ENCODE data around the gene ATRNL1. TPM values are rescaled to one million over a fixed set of nuclear protein-coding genes. Genes with fewer than 3 reads are reported as not detected.

The ATRNL1 gene
- total and polyA plus RNA-seq, 4 donors, result 0.40 to 26.9 (median 5.3) TPM

GRCh38 chr10:115094416-115095140 is 1.4 kb downstream of the ATRNL1 start:
- H3K27me3 ChIP-seq (ENCODE audit: control insufficient read depth in 4 of 4, insufficient read depth in 4 of 4, low read length in 3 of 4), result peaks cover 0 to 5% (median 0%) of the 10 kb centered on the region in 4 donors

GRCh38 chr10:115095758-115096157 is 2.6 kb downstream of the ATRNL1 start:
- Histone ChIP-seq H3K4me3 (ENCODE audit: low read depth in 1 of 3, low read length in 3 of 3) (no peak overlapping the region), H3K9ac (ENCODE audit: low read depth in 1 of 2, low read length in 2 of 2) (no peak overlapping the region), H3K27me3 (ENCODE audit: control insufficient read depth in 4 of 4, insufficient read depth in 4 of 4, low read length in 3 of 4) (peaks cover 0 to 5% (median 0%) of the 10 kb centered on the region in 4 donors), H3K27ac (ENCODE audit: low read depth in 1 of 2, low read length in 2 of 2) (no peak overlapping the region), H3K9me3 (ENCODE audit: control insufficient read depth in 4 of 4, low read length in 3 of 4) (no peaks in the 10 kb centered on the region), H3K36me3 (ENCODE audit: control insufficient read depth in 4 of 4, insufficient read depth in 3 of 4, low read depth in 1 of 4, low read length in 3 of 4) (no peaks in the 10 kb centered on the region), H3K4me1 (ENCODE audit: control insufficient read depth in 4 of 4, insufficient read depth in 4 of 4, low read length in 3 of 4) (peaks cover 11 to 27% (median 16%) of the 10 kb centered on the region in 4 donors)
- TF ChIP-seq HNF4G (IDR thresholded peaks at IDR 0.05) (no peak), REST (IDR thresholded peaks at IDR 0.05) (no peak), HNF4A (conservative IDR thresholded peaks at IDR 0.05) (no peak), JUND (IDR thresholded peaks at IDR 0.05) (no peak), MAX (IDR thresholded peaks at IDR 0.05) (no peak), TAF1 (conservative IDR thresholded peaks at IDR 0.05) (no peak), SP1 (IDR thresholded peaks at IDR 0.05) (no peak), FOXA2 (IDR thresholded peaks at IDR 0.05) (no peak), CTCF (IDR thresholded peaks at IDR 0.05; ENCODE audit: low read depth, low read length, missing input control) (no peak), RXRA (IDR thresholded peaks at IDR 0.05) (no peak), YY1 (IDR thresholded peaks at IDR 0.05) (no peak), ATF3 (IDR thresholded peaks at IDR 0.05) (no peak), EGR1 (IDR thresholded peaks at IDR 0.05; ENCODE audit: low read depth in 2 of 2) (no peak)
- DNase-seq (ENCODE audit: low spot score), result no peak
- WGBS, result 49% methylated on average over 2 of the region's 2 CpGs

More at GRCh38 chr10:115094416-115095140, 1.4 kb downstream of the ATRNL1 start:
- no peaks in the 10 kb centered on the region for H3K36me3 ChIP-seq (ENCODE audit: control insufficient read depth in 4 of 4, insufficient read depth in 3 of 4, low read depth in 1 of 4, low read length in 3 of 4)
- H3K9ac ChIP-seq (ENCODE audit: low read depth in 1 of 2, low read length in 2 of 2), result no peak overlapping the region
- H3K4me1 ChIP-seq (ENCODE audit: control insufficient read depth in 4 of 4, insufficient read depth in 4 of 4, low read length in 3 of 4), result peaks cover 11 to 27% (median 16%) of the 10 kb centered on the region in 4 donors
- H3K9me3 ChIP-seq (ENCODE audit: control insufficient read depth in 4 of 4, low read length in 3 of 4), result no peaks in the 10 kb centered on the region
- H3K4me3 ChIP-seq (ENCODE audit: low read depth in 1 of 3, low read length in 3 of 3), result peak overlapping the region in 2 of 3 donors; percentile 17 to 78
- no peak for DNase-seq (ENCODE audit: low spot score)
- TF ChIP-seq RXRA (IDR thresholded peaks at IDR 0.05) (peak; percentile 61), SP1 (IDR thresholded peaks at IDR 0.05) (peak; percentile 17), REST (IDR thresholded peaks at IDR 0.05) (no peak), HNF4A (conservative IDR thresholded peaks at IDR 0.05) (peak; percentile 29 to 30)
- 17% methylated on average over 12 of the region's 12 CpGs for WGBS
- H3K27ac ChIP-seq (ENCODE audit: low read depth in 1 of 2, low read length in 2 of 2), result peak overlapping the region in 1 of 2 donors; percentile 18

All from liver (tissue), 9 donors.